Tibial nerve (tissue), 4 donors: Measurements from ENCODE around the gene TNK2.

ENCODE experiments used
- CTCF ChIP-seq, 5 experiments: fragments of 200-600 bp in 3 of 5; fragments of 450-650 bp in 2 of 5; sonication (generic) in 3 of 5; IDR thresholded peaks; one replicate each; pipeline ENCODE4 v1.5.1; 2016 to 2019; ENCODE audit warnings: antibody characterized with exemption in 5 of 5, mild to moderate bottlenecking in 3 of 5, moderate library complexity in 2 of 5
- EP300 ChIP-seq, 2 donors: sonication (generic); formaldehyde crosslinking; IDR thresholded peaks; one replicate each; pipeline ENCODE4 v1.6.1; 2017; ENCODE audit warnings: antibody characterized with exemption in 2 of 2, mild to moderate bottlenecking in 1 of 2
- POLR2A ChIP-seq, 2 donors: fragments of 450-650 bp; IDR thresholded peaks; one replicate each; pipeline ENCODE4 v1.6.1; 2017; ENCODE audit warnings: antibody characterized with exemption in 2 of 2, mild to moderate bottlenecking in 2 of 2, moderate library complexity in 2 of 2

DNA sequence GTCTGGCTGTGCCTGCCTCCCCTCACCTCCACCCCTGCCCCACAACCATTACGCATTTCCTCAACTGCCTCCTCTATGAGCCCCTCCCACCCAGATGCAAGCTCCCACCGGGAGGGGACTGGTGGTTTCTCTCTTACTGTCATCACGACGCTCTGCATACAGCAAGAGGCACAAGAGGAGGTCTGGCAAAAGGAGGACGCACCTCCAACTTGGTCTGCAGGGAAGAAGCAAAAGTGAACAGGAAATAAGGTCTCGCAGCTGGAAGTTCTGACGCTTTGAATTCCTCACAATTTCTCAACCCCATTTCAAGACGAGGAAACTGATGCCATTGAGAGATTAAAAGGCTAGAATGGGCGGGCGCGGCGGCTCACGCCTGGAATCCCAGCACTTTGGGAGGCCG is 54.4 kb downstream of the TNK2 start:
- TF ChIP-seq CTCF (IDR thresholded peaks at IDR 0.05) (no peak), POLR2A (IDR thresholded peaks at IDR 0.05) (no peak), EP300 (IDR thresholded peaks at IDR 0.05) (no peak)
